SK-N-SH treated with all-trans-retinoic acid at 6 μM for 48 hours (cell line): Measurements from ENCODE around the gene RALB.

Experiments
- ARNTL ChIP-seq: fragments of 450-650 bp; formaldehyde crosslinking; IDR thresholded peaks from 2 replicates; pipeline ENCODE4 v1.5.0; 2020; ENCODE audit warnings: low read depth, mild to moderate bottlenecking, moderate library complexity, borderline replicate concordance
- GLIS3 ChIP-seq: fragments of 250-450 bp; sonication (Bioruptor Pico); IDR thresholded peaks from 2 replicates; pipeline ENCODE4 v1.5.0; 2020; ENCODE audit warnings: mild to moderate bottlenecking, moderate library complexity
- PATZ1 ChIP-seq: fragments of 250-450 bp; sonication (Bioruptor Pico); IDR thresholded peaks from 2 replicates; pipeline ENCODE4 v1.8.0; 2020; ENCODE audit warnings: mild to moderate bottlenecking, moderate library complexity, borderline replicate concordance

GRCh38 chr2:120241684-120242083, 11.0 kb upstream of the RALB start:
- TF ChIP-seq GLIS3 (CRISPR knock-in tag): no peak
- no peak for TF ChIP-seq PATZ1 (CRISPR knock-in tag)
- no peak for TF ChIP-seq ARNTL (CRISPR knock-in tag)
